Measurements from ENCODE around the gene MIEN1.
"Not testable (repeated sequence)": the region's sequence is repeated elsewhere in the genome, so short reads cannot be mapped to it uniquely, and the experiment has no call there.

Gene MIEN1

GRCh38 chr17:39739885-39740356 is 9.6 kb upstream of the MIEN1 start:
- DNase-seq = no peak

- DNase-seq = no peak
Observed at GRCh38 chr17:39738983-39739884, 8.9 kb upstream of the MIEN1 start.

- DNase-seq = no peak
Observed at GRCh38 chr17:39738568-39738901, 8.2 kb upstream of the MIEN1 start.

GRCh38 chr17:39737760-39738567 is 7.6 kb upstream of the MIEN1 start, which contains the start of gene GRB7:
Gene GRB7, plus strand, starts transcription at chr17:39737938. Its CDS starts 4,364 bp downstream, at chr17:39742302.
- DNase-seq = no peak

GRCh38 chr17:39737206-39737759 is 7.0 kb upstream of the MIEN1 start:
- DNase-seq = no peak

- no peak for DNase-seq
Observed at GRCh38 chr17:39736319-39737165, 6.2 kb upstream of the MIEN1 start.

- DNase-seq = no peak
Observed at GRCh38 chr17:39735882-39736281, 5.5 kb upstream of the MIEN1 start.

- DNase-seq = no peak
Observed at GRCh38 chr17:39732586-39732985, 2.3 kb upstream of the MIEN1 start.

- no peak for DNase-seq
Observed at GRCh38 chr17:39729280-39729851, 966 bp downstream of the MIEN1 start.

- DNase-seq = no peak
Observed at GRCh38 chr17:39727556-39727955, 2.8 kb downstream of the MIEN1 start.

GRCh38 chr17:39726617-39727016 is 3.7 kb downstream of the MIEN1 start:
- no peak for DNase-seq

- DNase-seq = not testable (repeated sequence)
Observed at GRCh38 chr17:39725923-39726322, 4.4 kb downstream of the MIEN1 start.

GRCh38 chr17:39724731-39725130 is 5.6 kb downstream of the MIEN1 start:
- no peak for DNase-seq

- no peak for DNase-seq
Observed at GRCh38 chr17:39722965-39723848, 7.1 kb downstream of the MIEN1 start.

GRCh38 chr17:39722104-39722503 is 8.2 kb downstream of the MIEN1 start:
- DNase-seq = no peak

- DNase-seq = no peak
Observed at GRCh38 chr17:39719563-39720355, 10.6 kb downstream of the MIEN1 start.

GRCh38 chr17:39717660-39718059 is 12.7 kb downstream of the MIEN1 start:
- no peak for DNase-seq

GRCh38 chr17:39716879-39717536 is 13.3 kb downstream of the MIEN1 start:
- no peak for DNase-seq

GRCh38 chr17:39716073-39716818 is 14.1 kb downstream of the MIEN1 start:
- DNase-seq = no peak

Measured in T1000 (cell line).